ENCODE results near the gene REG1A.

REG1A gene

GRCh38 chr2:79128406-79128805, 8.1 kb downstream of the REG1A start:
- no peak for DNase-seq

DNA sequence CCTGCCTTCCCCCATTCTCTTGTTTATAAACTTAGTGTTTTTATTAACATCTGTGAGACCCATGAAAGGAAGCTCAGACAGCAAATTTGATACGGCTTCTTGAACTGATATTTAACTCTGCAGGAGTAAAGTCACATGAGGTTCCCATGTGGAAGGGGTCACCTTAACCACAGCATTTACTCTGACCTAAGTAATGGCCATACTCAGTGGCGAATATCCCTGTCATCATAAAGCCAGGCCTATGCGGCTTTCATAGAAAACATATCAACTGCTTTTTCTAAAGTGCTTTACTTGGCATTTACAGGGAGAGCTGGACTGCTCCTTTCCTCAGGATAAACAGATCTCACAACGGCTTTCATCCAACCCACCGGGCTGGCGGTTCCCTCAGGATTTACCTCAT, 9.0 kb downstream of the REG1A start:
- DNase-seq = no peak

DNA sequence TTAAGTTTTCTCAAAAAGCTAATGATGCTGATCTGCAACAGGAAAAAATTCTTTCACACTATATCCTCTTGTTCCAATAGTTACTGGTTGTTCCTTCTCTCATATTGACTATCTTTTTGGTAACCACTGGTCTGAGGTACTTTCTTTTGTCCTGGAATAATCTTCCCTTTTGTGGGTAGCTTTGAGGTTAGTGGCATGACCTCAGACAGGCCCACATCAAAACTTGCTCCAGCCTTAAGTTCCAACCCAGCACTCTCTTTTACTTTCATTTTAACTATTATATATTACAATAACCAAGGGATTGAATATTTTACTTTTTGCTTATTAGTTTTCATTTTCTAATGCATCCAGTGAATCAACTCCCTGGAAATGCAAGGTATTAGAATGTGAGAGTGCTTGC, 9.5 kb downstream of the REG1A start:
- DNase-seq = no peak

GRCh38 chr2:79131687-79132086, 11.4 kb downstream of the REG1A start:
- DNase-seq = no peak

DNA sequence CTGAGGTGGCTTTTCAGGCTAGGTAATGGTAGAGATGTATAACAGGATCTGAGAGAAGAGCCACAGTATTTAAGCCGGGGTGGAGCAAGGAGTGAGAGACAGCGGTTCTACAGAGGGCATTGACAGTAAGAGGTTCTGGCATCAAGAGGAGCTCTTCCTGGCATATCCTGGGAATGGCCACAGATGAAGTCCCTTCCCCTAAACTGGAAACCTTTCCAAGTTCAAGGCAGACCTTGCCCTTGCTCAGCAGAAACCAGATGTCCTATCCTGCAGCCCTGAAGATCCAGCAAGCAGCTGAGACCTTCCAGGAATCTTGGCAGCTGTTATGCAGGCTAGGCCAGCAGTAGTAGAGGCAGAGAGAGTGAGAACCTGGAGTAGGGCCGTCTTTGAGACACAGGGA, 18.1 kb downstream of the REG1A start:
- DNase-seq = no peak

- no peak for DNase-seq
These were observed 19.1 kb downstream of the REG1A start for GRCh38 chr2:79139423-79139822.

DNA sequence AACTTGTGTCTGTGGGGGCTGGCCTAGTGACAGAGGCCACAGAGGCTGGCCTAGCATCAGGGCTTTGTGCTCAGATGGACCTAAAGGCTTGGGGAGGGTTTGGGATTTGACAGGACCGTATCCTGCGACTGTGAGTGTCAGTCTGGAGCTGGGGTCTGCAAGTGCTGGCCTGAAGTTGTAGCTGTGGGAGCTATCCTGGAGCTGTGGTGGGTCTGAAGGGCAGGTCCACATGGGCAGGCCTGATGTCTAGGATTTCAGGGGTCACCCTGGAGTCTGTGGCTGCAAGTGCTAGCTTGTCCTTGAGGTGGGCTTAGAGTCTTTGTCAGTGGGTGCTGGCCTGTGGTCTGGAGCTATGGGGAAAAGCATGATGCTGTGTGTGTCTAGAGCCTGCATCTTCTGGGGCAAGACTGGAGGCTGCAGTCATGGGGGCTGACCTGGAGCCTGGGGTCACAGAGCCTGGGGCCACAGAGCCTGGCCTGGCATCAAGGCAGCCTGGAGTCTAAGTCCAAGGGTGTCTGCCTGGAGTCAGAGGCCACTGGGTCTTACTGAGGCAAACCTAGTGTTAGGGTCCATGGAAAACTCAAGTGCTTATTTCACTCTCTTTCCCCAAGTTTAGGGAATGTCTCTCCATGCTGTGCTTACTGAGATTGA, 35.7 kb downstream of the REG1A start:
- DNase-seq = no peak

GRCh38 chr2:79159030-79159429, 38.7 kb downstream of the REG1A start:
- DNase-seq = no peak

GRCh38 chr2:79159653-79160052, 39.4 kb downstream of the REG1A start, which contains the start of gene REG3A:
TSS of gene REG3A (minus strand) at chr2:79159753. CDS start at chr2:79159405, 348 bp downstream.
- no peak for DNase-seq

DNA sequence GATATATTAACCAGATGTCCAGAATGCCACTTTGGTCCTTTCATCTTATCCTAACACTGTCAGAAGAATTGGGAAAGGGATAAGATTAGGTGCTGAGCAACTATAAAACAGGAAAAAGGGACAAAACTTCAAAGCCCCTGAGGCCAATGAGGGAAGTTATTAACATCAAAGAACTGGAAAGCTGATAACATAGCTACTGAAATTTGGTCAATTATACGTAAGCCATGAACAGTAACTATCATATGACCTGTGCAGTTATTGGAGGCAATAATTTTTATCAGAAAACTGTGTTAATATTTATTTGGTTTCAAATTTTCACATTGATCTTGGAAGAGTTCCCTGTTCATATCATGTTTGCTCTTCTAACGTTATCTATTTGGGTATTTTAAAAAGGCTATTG, 41.8 kb downstream of the REG1A start:
- no peak for DNase-seq

GRCh38 chr2:79162801-79163200, 42.5 kb downstream of the REG1A start:
- DNase-seq = no peak

- DNase-seq = no peak
These were observed 51.2 kb downstream of the REG1A start for GRCh38 chr2:79171348-79171958.

Data from bone marrow (tissue), 2 donors.